ENCODE results near the gene MCC. TPM values are rescaled to one million over a fixed set of nuclear protein-coding genes. Genes with fewer than 3 reads are reported as not detected.

The MCC gene
- total and polyA plus RNA-seq, 12 donors: 4.2 to 34.1 (median 25.2) TPM

GRCh38 chr5:113232667-113233066 is 255.6 kb downstream of the MCC start:
- ATAC-seq: peak in 7 of 8 donors; percentile 56 to 86 (median 76)

GRCh38 chr5:113232221-113232620 is 256.0 kb downstream of the MCC start:
- DNase-seq (no peak), ATAC-seq (peak; percentile 37 to 83 (median 62))
- Histone ChIP-seq H3K9me3 (no peaks in the 10 kb centered on the region), H3K27me3 (no peaks in the 10 kb centered on the region), H3K27ac (peak overlapping the region in 4 of 10 donors; percentile 18 to 39 (median 24)), H3K4me1 (peaks cover 0 to 68% (median 60%) of the 10 kb centered on the region in 9 donors), H3K4me3 (no peak overlapping the region), H3K36me3 (no peaks in the 10 kb centered on the region)
- WGBS, 2 donors: 26 to 36% methylated on average over 2 of the region's 2 CpGs
- intact Hi-C loops (cut with DNase I): no loop called here
- TF ChIP-seq CTCF (IDR thresholded peaks at IDR 0.05): no peak

More at GRCh38 chr5:113232667-113233066, 255.6 kb downstream of the MCC start:
- DNase-seq: peak in 1 of 2 donors; percentile 54
- Histone ChIP-seq H3K9me3 (no peaks in the 10 kb centered on the region), H3K27me3 (no peaks in the 10 kb centered on the region), H3K4me1 (peaks cover 0 to 72% (median 60%) of the 10 kb centered on the region in 9 donors), H3K27ac (peak overlapping the region in 5 of 10 donors; percentile 5 to 39 (median 21)), H3K4me3 (no peak overlapping the region), H3K36me3 (no peaks in the 10 kb centered on the region)
- TF ChIP-seq CTCF (IDR thresholded peaks at IDR 0.05): no peak
- intact Hi-C loops (cut with DNase I): no loop called here
- 33 to 39% methylated on average over 2 of the region's 2 CpGs for WGBS, 2 donors

- ATAC-seq (no peak), DNase-seq (no peak)
- intact Hi-C loops (cut with DNase I): no loop called here
- H3K4me3 ChIP-seq: no peak overlapping the region
- H3K36me3 ChIP-seq: no peaks in the 10 kb centered on the region
- peak overlapping the region in 2 of 10 donors; percentile 2 to 28 for H3K27ac ChIP-seq
- peaks cover 0 to 68% (median 60%) of the 10 kb centered on the region in 9 donors for H3K4me1 ChIP-seq
- H3K9me3 ChIP-seq: no peaks in the 10 kb centered on the region
- H3K27me3 ChIP-seq: no peaks in the 10 kb centered on the region
- no peak for TF ChIP-seq CTCF (IDR thresholded peaks at IDR 0.05)
- 86 to 97% methylated on average over 1 of the region's 1 CpG for WGBS, 2 donors
Observed at GRCh38 chr5:113231653-113232000, 256.6 kb downstream of the MCC start.

GRCh38 chr5:113230711-113231652 is 257.3 kb downstream of the MCC start:
- Histone ChIP-seq H3K27ac (peak overlapping the region in 2 of 10 donors; percentile 2 to 18), H3K9me3 (no peaks in the 10 kb centered on the region), H3K36me3 (no peaks in the 10 kb centered on the region), H3K4me1 (peaks cover 0 to 71% (median 62%) of the 10 kb centered on the region in 9 donors), H3K27me3 (no peaks in the 10 kb centered on the region), H3K4me3 (no peak overlapping the region)
- intact Hi-C loops (cut with DNase I): no loop called here
- no peak for DNase-seq
- no peak for ATAC-seq
- 62 to 63% methylated on average over 4 of the region's 4 CpGs for WGBS, 2 donors
- TF ChIP-seq CTCF (IDR thresholded peaks at IDR 0.05): no peak

All from heart right ventricle (tissue), 16 donors.